OCI-M2 (cell line): ENCODE measurements around the gene TMEM42.
"Not testable (repeated sequence)": the region's sequence is repeated elsewhere in the genome, so short reads cannot be mapped to it uniquely, and the experiment has no call there.

Source experiments
- DNase-seq: peaks from one replicate; lab custom pipeline; 2025; ENCODE audit not compliant: unreplicated experiment; lab: John Stamatoyannopoulos, UW

TMEM42 gene

DNA sequence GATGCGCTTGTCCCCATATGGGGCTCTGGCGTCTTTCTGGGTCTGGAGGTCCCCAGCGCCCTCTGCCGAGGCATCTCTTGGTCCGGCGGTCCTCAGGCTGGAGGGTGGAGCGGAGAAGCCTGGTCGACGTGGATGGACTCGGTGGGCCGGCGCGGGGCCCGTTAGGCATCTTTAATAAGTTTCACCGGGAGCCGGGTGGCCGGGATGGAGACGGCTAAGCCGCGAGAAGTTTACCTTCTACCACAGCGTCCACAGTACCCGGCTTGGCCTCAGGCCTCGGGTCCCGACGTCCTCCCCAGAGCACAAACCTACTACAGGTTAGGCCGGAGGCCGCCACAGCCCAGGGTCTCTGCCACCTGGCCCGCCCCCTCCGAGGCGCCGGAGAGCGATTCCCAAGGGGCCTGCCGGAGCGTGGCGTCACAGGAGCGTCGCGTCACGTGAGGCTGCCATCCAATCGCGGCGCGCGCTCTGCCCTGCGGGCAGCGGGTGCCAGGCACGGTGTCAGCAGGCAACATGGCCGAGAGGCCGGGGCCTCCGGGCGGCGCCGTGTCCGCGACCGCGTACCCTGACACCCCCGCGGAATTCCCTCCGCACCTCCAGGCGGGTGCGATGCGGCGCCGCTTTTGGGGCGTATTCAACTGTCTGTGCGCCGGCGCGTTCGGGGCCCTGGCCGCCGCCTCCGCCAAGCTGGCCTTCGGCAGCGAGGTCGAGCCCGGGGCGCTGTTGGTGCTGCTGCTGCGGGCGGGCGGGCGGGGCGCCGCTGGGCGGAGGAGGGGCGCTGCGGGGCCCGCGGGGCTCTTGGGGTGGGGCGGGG is at the start of gene TMEM42:
Gene TMEM42 (plus strand): TSS at position 501 of the 814 bp plus-strand sequence. CDS start 13 bp downstream, at position 514.
- peak; percentile 9 for DNase-seq

DNA sequence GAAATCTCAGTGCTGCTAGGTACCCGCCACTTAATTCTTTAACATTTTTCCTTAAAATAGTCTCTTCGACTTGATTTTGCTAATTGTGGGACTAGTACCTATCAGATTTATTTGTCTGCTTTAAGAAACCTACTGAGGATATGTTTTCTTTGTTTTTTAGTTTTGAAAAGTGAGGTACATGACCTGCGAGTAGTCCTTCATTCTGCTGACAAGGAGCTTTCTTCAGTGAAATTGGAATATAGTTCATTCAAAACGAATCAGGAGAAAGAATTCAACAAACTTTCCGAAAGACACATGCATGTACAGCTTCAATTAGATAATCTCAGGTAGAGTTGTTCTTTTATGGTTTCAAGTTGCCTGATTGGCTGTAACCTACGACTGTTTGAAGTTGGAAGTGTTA is 47.0 kb upstream of the TMEM42 start:
- no peak for DNase-seq

DNA sequence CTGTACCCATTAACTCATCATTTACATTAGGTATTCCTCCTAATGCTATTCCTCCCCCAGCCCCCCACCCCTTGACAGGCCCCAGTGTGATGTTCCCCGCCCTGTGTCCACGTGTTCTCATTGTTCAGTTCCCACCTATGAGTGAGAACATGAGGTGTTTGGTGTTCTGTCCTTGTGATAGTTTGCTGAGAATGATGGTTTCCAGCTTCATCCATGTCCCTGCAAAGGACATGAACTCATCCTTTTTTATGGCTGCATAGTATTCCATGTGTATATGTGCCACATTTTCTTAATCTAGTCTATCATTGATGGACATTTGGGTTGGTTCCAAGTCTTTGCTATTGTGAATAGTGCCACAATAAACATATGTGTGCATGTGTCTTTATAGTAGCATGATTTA is 45.4 kb upstream of the TMEM42 start:
- not testable (repeated sequence) for DNase-seq

DNA sequence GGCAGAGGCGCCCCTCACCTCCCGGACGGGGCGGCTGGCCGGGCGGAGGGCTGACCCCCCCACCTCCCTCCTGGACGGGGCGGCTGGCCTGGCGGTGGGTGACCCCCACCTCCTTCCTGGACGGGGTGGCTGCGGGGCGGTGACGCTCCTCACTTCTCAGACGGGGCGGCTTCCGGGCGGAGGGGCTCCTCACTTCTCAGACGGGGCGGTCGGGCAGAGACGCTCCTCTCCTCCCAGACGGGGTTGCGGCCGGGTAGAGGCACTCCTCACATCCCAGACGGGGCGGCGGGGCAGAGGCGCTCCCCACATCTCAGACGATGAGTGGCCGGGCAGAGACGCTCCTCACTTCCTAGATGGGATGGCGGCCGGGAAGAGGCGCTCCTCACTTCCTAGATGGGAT is 40.5 kb upstream of the TMEM42 start:
- not testable (repeated sequence) for DNase-seq

DNA sequence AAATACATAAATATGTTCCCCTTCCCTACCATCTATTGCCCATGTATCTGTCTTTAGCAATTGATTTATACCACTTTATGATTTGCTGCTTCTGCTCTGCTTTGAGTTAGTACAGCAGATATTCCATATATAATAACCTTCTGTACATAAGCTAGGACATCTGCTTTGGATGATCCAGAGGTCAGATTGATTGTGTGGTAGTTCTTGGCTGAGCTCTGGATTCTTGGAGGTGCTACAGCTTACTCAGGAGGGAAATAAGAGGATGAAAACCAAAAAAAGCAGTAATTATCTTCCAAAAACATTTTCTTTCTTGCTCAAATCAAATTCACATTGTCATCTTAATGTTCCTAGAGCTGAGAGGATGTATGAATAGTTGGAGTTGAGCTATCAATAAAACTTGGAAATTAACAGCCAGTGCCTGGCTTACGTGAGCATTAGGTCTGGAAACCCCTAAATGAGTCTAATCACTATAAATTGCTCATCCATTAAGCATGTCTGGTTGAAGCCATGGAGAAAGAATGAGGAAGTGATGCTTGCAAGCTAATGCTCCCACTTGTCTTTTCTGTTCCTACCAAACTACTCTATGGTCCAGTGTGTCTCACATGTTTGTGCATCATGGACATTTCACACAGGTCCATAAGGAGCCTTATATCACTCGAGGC is 36.3 kb upstream of the TMEM42 start:
- DNase-seq = no peak

DNA sequence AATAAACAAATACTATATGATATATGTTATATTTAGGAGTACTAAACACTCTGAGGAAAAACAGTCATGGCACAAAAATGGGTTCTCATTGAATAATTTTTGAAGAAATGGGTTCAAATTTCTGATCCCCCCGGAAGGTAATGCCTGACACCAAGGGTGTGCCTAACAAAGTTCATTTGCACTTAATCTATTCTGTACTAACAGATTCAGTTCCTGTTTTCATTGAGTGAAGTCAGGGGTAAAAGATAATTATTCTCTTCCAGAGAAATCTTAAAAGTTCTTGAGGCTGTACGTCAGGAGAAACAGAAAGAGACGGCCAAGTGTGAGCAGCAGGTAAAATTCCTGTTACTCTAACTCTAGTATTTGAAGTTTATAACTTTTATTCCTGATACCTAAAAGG is 34.5 kb upstream of the TMEM42 start:
- no peak for DNase-seq

DNA sequence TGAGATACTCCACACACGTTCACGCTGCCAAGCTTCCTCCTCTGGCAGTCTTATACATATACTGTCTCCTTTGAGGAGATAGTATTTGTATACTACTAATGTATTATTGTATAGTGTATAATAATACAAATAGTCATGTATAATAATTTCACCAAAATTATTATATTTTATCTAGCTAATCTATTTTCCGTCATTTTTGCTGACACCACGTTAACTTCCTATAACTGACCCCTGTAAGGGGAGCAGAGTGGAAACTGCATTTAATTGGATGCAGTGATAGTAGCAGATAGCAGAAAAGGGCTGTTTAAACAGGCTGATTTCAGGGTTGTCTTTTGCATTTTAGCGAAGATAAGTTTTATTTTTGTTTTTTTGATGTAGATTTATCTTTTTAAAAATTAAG is 30.5 kb upstream of the TMEM42 start:
- DNase-seq = no peak

DNA sequence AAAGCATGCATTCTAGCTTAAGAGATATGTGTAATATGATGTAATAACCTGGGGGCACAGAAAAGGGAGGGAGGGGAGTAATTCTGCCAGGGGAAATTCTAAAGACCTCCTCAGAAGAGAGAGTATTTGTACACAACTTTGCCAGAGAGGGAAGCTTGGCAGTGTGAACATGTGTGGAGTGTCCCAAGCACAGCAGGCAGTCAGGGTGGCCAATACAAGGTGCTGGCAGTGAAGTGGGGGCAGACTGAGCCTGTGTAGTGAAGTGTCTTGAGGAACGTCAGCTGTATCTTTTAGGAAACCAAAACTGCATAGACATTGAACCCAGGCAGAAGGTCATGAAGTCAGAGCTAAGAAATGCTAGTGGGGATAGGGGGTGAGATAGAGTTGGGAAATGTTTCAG is 29.7 kb upstream of the TMEM42 start:
- no peak for DNase-seq

DNA sequence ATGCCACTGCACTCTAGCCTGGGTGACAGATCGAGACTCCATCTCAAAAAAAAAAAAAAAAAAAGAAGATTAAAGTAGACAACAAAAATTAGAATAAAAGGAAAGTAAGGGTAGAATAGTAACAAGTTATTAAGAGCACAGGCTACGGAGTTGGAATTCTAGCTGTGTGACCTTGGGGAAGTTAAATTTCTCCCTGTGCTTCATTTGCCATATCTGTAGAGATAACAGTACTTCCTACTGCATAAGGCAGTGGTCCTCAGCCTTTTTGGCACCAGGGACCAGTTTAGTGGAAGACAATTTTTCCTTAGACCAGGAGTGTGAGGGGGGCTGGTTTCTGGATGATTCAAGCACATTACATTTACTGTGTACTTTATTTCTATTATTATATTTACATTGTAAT is 28.7 kb upstream of the TMEM42 start:
- no peak for DNase-seq

DNA sequence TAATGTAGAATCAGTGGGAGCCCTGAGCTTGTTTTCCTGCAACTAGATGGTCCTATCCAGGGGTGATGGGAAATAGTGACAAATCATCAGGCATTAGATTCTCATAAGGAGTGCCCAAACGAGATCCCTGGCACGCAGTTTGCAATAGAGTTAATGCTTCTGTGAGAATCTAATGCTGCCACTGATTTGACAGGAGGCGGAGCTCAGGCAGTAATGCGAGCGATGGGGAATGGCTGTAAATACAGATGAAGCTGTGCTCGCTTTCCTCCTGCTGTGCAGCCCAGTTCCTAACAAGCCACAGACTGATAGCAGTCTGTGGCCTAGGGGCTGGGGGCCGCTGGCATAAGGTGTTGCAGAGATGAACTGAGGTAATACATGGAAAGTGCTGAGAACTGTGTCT is 28.3 kb upstream of the TMEM42 start:
- DNase-seq = no peak

DNA sequence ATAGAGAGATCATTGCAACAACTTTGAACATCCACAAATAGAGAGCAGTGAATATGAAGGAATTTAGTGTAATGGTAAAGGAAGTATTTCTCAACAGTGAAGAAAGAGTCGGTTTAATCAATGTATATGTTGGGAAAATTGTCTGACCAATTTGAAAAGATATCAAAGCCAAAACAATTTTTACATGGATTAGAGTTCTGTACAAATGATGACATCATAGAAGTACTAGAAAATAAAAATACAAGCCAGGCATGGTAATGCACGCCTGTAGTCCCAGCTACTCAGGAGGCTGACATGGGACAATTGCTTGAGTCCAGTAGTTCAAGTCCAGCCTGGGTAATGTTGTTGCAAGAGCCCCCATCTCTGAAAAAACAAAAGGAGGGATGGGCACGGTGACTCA is 26.0 kb upstream of the TMEM42 start:
- DNase-seq = no peak

DNA sequence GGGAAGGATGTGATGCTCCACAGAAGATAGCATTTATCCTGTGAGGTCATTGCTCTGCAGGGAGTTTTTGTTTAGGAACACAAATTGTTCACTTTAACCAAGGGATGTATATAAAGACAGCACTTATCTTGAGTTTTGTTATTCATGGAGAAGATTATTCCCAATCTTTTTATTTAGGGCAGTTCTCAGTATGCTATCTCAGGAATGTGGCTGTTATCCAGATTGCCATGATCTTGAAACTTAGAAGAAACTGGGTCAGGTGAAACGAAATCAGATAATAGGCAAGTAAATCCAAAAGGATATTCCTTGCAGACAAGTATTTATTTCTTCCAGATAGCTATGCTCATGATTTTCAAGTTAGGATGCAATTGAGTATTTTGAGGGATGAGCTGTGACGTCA is 19.3 kb upstream of the TMEM42 start:
- no peak for DNase-seq

DNA sequence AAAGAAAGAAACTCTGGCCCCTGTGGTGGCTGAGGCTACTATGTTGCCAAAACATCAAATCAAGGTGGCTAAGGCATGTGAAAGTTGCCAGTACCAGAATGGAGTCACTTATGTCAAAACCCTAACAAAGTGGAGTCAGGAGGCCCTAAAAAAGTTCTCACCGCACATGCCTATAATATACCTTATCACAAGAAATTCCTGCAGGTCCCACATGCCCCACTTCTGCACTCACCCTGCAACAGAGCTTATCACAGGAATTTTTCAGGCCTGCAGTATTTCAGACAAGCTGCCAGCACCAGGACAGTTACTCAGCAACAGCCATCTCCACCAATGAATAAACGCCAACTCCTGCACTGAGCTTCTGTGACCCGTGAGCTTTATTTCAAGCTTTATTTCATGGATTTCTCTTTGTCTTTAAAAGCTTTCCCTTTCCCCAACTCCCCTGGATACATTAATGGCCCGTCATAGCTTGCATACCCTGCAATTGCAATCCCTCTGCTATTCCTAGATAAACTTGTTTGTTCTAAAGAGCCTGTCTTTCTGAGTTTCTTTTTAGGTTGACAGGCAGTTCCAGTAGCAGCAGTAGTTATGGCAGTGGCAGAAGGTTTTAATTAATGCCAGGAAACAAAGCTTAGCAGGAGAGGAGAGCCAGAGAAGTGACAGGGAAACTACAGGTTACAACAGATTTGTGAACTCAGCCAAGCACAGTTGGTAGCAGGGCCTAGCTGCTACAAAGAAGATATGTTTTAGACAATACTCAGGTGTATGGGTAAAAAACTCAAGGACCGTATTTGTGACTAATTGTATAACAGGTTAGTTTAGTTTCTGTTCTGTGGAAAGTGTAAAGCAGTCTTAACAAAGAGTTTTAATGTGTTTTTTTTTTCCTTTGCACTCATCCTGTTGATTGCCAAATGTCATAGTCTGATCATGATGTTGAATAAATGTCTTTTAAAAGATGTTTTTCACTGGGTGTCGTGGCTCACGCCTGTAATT is 15.9 kb upstream of the TMEM42 start:
- no peak for DNase-seq

DNA sequence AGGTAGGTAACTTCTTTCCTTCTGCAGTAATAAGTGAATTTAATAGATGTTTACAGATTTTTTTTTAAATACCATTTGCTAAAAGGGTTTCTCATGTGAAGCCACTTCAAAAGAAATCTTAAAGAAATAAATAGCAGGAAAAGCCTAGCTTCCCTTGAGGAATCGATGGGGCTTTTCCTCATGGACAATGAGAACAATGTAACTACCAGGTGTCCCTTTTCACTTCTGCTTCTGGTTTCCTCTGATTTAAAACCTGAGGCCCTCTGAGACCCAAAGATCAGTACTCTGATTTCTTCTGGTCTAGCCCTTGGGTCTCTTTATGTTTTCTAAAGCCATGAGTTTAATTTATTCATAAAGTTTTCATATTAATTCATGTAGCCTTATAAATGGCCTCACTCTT is 13.1 kb upstream of the TMEM42 start:
- no peak for DNase-seq

DNA sequence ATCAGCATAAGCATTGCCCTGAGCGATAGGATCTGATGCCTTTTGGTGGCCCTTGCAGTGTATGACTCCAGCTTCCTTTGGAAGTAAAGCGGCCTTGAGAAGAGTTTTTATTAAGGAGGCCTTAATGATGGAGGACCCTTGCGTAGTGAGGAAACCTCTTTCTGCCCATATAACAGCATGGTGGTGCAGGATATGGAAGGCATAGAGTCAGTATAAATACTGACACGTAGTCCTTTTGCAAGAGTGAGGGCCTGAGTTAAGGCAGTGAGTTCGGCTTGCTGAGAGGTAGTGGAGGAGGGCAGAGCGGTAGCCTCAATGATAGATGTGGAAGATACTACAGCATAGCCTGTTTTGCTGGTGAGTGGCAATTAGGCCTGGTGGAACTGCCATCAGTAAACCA is 5.0 kb upstream of the TMEM42 start:
- DNase-seq = not testable (repeated sequence)

DNA sequence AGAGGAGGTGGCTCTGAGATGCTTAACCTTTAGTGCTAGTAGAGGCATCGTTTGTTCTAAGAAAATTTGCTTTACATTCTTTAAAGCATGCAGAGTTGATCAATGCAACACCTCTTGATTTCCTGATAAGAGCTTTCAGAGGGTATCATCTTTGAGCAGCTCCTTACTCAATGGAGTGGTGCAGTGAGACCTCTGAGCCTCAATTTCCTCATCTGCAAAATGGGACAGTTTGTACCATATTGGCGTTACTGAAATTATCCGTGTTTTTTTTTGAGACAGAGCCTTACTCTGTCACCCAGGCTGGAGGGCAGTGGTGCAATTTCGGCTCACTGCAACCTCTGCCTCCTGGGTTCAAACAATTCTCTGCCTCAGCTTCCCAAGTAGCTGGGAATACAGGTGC is 1.6 kb upstream of the TMEM42 start:
- no peak for DNase-seq

DNA sequence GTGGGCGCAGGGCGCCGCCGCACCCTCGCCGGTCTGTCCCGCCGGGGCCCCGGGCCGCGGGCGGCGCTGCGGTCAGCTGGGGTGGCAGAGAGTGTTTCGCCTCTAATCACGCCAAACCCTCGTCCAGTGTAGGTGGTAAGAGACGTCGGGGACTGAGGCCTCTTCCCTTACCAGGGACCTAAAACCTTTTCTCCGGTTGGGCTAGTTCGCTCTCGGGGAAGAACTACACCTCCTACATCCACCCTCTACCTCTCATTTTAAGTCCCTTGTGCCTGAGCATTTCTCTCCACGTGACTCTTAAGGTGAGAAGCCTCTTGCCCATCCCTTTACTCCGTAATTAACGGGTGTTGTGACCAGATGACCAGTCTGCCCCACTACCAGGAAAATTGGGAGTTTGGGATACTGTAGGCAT is 520 bp downstream of the TMEM42 start:
- DNase-seq = no peak

DNA sequence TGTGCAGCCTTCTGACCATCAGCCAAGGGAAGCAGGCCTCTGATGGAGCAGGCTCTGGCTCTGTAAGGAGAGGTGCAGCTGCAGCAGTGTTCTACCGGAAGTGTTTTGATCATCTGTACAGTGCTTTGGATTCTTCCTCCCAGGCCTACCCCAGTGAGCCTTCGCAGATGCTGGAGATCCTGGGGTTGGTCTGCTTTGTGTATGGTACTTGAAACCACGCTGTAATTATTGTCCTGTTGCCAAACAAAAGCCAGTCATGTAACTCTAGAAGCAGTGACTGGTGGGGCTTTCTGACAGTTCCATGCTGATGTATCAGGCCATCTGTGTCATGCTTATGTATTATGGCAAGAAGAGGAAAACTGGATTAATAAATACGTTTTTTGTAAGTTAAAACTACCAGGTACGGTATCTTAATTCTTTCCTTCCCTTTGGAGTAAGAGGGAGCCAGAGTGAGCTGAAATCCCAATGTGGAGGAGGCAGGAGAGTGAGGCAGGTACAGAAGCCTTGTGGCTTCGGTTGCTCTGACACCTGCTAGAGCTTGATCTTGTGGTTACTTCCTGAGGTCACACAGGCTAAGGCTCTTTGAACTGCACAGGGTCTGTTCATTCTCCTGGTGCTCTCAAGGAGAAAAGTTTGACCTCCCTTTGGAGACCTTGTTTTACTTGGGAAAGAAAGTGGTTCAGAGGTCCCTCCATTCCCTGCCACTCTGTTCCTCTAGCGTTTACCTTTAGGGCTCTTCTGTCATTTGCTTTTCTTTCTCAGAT is 3.7 kb downstream of the TMEM42 start:
- no peak for DNase-seq

DNA sequence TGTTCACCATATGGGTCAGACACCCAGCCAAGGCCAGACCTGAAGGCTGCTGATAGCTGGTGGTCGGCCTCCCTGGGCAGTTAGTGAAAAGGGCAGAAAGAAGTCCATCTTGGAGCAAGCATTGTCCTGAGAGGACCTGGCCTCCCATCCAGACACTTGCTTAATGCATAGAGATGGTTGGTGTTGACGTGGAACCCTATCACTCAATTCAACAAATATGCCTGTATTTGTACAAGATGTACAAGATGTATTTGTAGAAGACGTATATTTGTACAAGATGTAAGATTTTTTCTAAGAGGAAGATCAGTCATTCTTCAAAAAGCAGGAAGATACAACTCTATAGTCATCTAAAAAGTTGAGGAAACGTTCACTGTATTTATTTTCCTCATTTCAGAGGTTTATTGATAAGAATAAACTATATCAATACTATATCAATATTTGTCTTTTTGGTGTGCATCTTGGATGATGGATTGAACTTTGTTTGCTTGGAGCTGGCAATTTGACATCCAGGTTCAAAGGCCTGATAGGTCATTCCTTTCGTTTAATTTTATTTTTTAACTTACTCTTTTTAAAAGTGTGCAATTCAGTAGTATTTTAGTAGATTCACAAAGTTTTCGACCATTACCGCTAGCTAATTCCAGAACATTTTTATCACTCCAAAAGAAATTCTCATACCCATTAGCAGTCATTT is 5.9 kb downstream of the TMEM42 start:
- DNase-seq = no peak
